Esophagus mucosa (tissue), 1 donor: ENCODE data around the gene C9. TPM values are rescaled to one million over a fixed set of nuclear protein-coding genes. Genes with fewer than 3 reads are reported as not detected.
"Not testable (repeated sequence)": the region's sequence is repeated elsewhere in the genome, so short reads cannot be mapped to it uniquely, and the experiment has no call there.

Experiments
- ATAC-seq: fragments of 200-7000 bp; cut with Tn5 transposase; one replicate; pipeline ENCODE4 v1.9.1; 2020
- total RNA-seq: library from RNA; stranded (reverse); gene quantifications from one replicate; pipeline ENCODE4 v1.2.4, GENCODE V29; 2023
- donor health status: DM: yes; HTN: yes; CAD: no.

The C9 gene
- total RNA-seq: not detected

- no peak for ATAC-seq
Measured at GRCh38 chr5:39364367-39364766, at the start of gene C9. Gene C9 (minus strand): TSS chr5:39364495. CDS start chr5:39364464, 31 bp downstream.

- no peak for ATAC-seq
Measured at GRCh38 chr5:39413771-39414170, 49.5 kb upstream of the C9 start.

GRCh38 chr5:39412721-39413394 lies 48.6 kb upstream of the C9 start:
- peak; percentile 85 for ATAC-seq

- no peak for ATAC-seq
Measured at GRCh38 chr5:39411985-39412384, 47.7 kb upstream of the C9 start.

- peak; percentile 38 for ATAC-seq
Measured at GRCh38 chr5:39411061-39411460, 46.8 kb upstream of the C9 start.

- no peak for ATAC-seq
Measured at GRCh38 chr5:39409033-39409432, 44.7 kb upstream of the C9 start.

- peak; percentile 60 for ATAC-seq
Measured at GRCh38 chr5:39405083-39405843, 41.0 kb upstream of the C9 start.

- not testable (repeated sequence) for ATAC-seq
Measured at GRCh38 chr5:39403761-39404160, 39.5 kb upstream of the C9 start.

- ATAC-seq: not testable (repeated sequence)
Measured at GRCh38 chr5:39402140-39402539, 37.8 kb upstream of the C9 start.

GRCh38 chr5:39400713-39401578 lies 36.7 kb upstream of the C9 start:
- no peak for ATAC-seq

GRCh38 chr5:39399135-39400036 lies 35.1 kb upstream of the C9 start:
- peak; percentile 87 for ATAC-seq

GRCh38 chr5:39396843-39397242 lies 32.5 kb upstream of the C9 start:
- ATAC-seq: no peak

GRCh38 chr5:39395521-39395920 lies 31.2 kb upstream of the C9 start:
- ATAC-seq: no peak

GRCh38 chr5:39394946-39395345 lies 30.7 kb upstream of the C9 start:
- peak; percentile 78 for ATAC-seq

- ATAC-seq: no peak
Measured at GRCh38 chr5:39390945-39391344, 26.6 kb upstream of the C9 start.

- ATAC-seq: no peak
Measured at GRCh38 chr5:39387293-39387692, 23.0 kb upstream of the C9 start.

GRCh38 chr5:39384271-39384670 lies 20.0 kb upstream of the C9 start:
- no peak for ATAC-seq

GRCh38 chr5:39381376-39381775 lies 17.1 kb upstream of the C9 start:
- peak; percentile 17 for ATAC-seq

GRCh38 chr5:39379693-39380092 lies 15.4 kb upstream of the C9 start:
- no peak for ATAC-seq

GRCh38 chr5:39377613-39378012 lies 13.3 kb upstream of the C9 start:
- no peak for ATAC-seq

GRCh38 chr5:39376293-39376714 lies 12.0 kb upstream of the C9 start:
- peak; percentile 79 for ATAC-seq

- no peak for ATAC-seq
Measured at GRCh38 chr5:39373791-39374190, 9.5 kb upstream of the C9 start.
